Mesendoderm (in vitro differentiated cells): ENCODE results near the gene ATOH8.

Experiments used
- DNase-seq: peaks from one replicate; pipeline ENCODE4 v3.0.0; 2013
- H2AK5ac ChIP-seq: 2 replicates; pipeline ENCODE4 v1.6.1; 2013; ENCODE audit warnings: low read length, inconsistent platforms
- H2BK120ac ChIP-seq: 2 replicates; pipeline ENCODE4 v1.6.1; 2013; ENCODE audit warnings: low read depth, mild to moderate bottlenecking, low read length, moderate library complexity, mixed read lengths
- H2BK15ac ChIP-seq: replicated peaks from 2 replicates; pipeline ENCODE4 v1.6.1; 2013; ENCODE audit warnings: low read depth, mild to moderate bottlenecking, moderate library complexity
- H2BK5ac ChIP-seq: 2 replicates; pipeline ENCODE4 v1.6.1; 2013; ENCODE audit warnings: low read length, inconsistent platforms
- H3K18ac ChIP-seq: 2 replicates; pipeline ENCODE4 v1.6.1; 2013; ENCODE audit warnings: mild to moderate bottlenecking, low read length, mixed read lengths
- H3K23ac ChIP-seq: one replicate; pipeline ENCODE4 v1.6.1; 2013; ENCODE audit warnings: low read length
- H3K27ac ChIP-seq: 2 replicates; pipeline ENCODE4 v1.5.1; 2013; ENCODE audit warnings: low read depth, mild to moderate bottlenecking, inconsistent platforms, low read length, moderate library complexity
- H3K27me3 ChIP-seq: 2 replicates; pipeline ENCODE4 v1.6.1; 2013; ENCODE audit warnings: low read length, control low read depth, mild to moderate bottlenecking, inconsistent platforms; ENCODE audit not compliant: insufficient read depth, poor library complexity
- H3K36me3 ChIP-seq: 2 replicates; pipeline ENCODE4 v1.6.1; 2013; ENCODE audit warnings: low read length, inconsistent platforms; ENCODE audit not compliant: control insufficient read depth, insufficient read depth
- H3K4ac ChIP-seq: one replicate; pipeline ENCODE4 v1.6.1; 2013; ENCODE audit warnings: low read depth, mild to moderate bottlenecking, low read length, moderate library complexity
- H3K4me1 ChIP-seq: 2 replicates; pipeline ENCODE4 v1.6.1; 2013; ENCODE audit warnings: low read depth, low read length, inconsistent platforms; ENCODE audit not compliant: control insufficient read depth
- H3K4me2 ChIP-seq: 2 replicates; pipeline ENCODE4 v1.6.1; 2013; ENCODE audit warnings: low read length
- H3K4me3 ChIP-seq: 2 replicates; pipeline ENCODE4 v1.5.1; 2013; ENCODE audit warnings: mild to moderate bottlenecking, low read length
- H3K56ac ChIP-seq: one replicate; pipeline ENCODE4 v1.6.1; 2013; ENCODE audit warnings: low read length
- H3K79me1 ChIP-seq: 2 replicates; pipeline ENCODE4 v1.6.1; 2013; ENCODE audit warnings: low read length, inconsistent platforms
- H3K79me2 ChIP-seq: 2 replicates; pipeline ENCODE4 v1.6.1; 2013; ENCODE audit warnings: mild to moderate bottlenecking, low read length; ENCODE audit not compliant: control insufficient read depth, insufficient read depth
- H3K9ac ChIP-seq: 2 replicates; pipeline ENCODE4 v1.6.1; 2013; ENCODE audit warnings: low read length, inconsistent platforms
- H4K5ac ChIP-seq: one replicate; pipeline ENCODE4 v1.6.1; 2013; ENCODE audit warnings: low read length
- H4K8ac ChIP-seq: one replicate; pipeline ENCODE4 v1.6.1; 2013; ENCODE audit warnings: low read depth, mild to moderate bottlenecking, control low read depth, low read length, moderate library complexity
- WGBS: extraction: QIAGEN DNeasy Blood & Tissue Kit; methylation state at CpG from one replicate; pipeline ENCODE4 v1.1.7; 2013; ENCODE audit warnings: low lambda C conversion rate, missing lambda C conversion rate; ENCODE audit not compliant: insufficient coverage; ENCODE audit errors: extremely low coverage; 5-methylcytosine and 5-hydroxymethylcytosine counted together

ATOH8 gene

GRCh38 chr2:85765081-85765731 is 11.4 kb downstream of the ATOH8 start:
- peak overlapping the region; percentile 56 for H3K56ac ChIP-seq
- no peak overlapping the region for H3K4me3 ChIP-seq
- H3K18ac ChIP-seq: no peak overlapping the region
- peak overlapping the region; percentile 35 for H3K27ac ChIP-seq
- DNase-seq: peak; percentile 86
- H4K5ac ChIP-seq: no peak overlapping the region
- H3K23ac ChIP-seq: no peak overlapping the region
- H3K27me3 ChIP-seq: no peaks in the 10 kb centered on the region
- no peaks in the 10 kb centered on the region for H3K36me3 ChIP-seq
- no peak overlapping the region for H2BK120ac ChIP-seq
- H3K79me2 ChIP-seq: no peaks in the 10 kb centered on the region
- H2BK5ac ChIP-seq: no peak overlapping the region
- no peaks in the 10 kb centered on the region for H3K79me1 ChIP-seq
- H3K9ac ChIP-seq: peak overlapping the region; percentile 43
- H3K4me1 ChIP-seq: peaks cover 21% of the 10 kb centered on the region
- H3K4me2 ChIP-seq: peak overlapping the region; percentile 47
- WGBS: no CpG with 5 or more reads among the region's 26 CpGs
- no peak overlapping the region for H2BK15ac ChIP-seq
- no peak overlapping the region for H4K8ac ChIP-seq
- H2AK5ac ChIP-seq: no peak overlapping the region
- no peak overlapping the region for H3K4ac ChIP-seq

GRCh38 chr2:85766229-85766628 is 12.4 kb downstream of the ATOH8 start:
- Histone ChIP-seq H3K4me2 (no peak overlapping the region), H3K79me1 (no peaks in the 10 kb centered on the region), H3K23ac (no peak overlapping the region), H3K18ac (no peak overlapping the region), H3K27ac (no peak overlapping the region), H3K9ac (peak overlapping the region; percentile 32), H3K79me2 (no peaks in the 10 kb centered on the region), H3K36me3 (no peaks in the 10 kb centered on the region), H2BK120ac (no peak overlapping the region), H4K5ac (no peak overlapping the region), H3K4ac (no peak overlapping the region), H3K27me3 (no peaks in the 10 kb centered on the region), H2BK15ac (no peak overlapping the region), H3K4me3 (no peak overlapping the region), H3K4me1 (peaks cover 21% of the 10 kb centered on the region), H4K8ac (no peak overlapping the region), H2AK5ac (no peak overlapping the region), H2BK5ac (no peak overlapping the region), H3K56ac (peak overlapping the region; percentile 56)
- no CpG with 5 or more reads among the region's 7 CpGs for WGBS
- DNase-seq: no peak

GRCh38 chr2:85767803-85768665 is 14.2 kb downstream of the ATOH8 start:
- Histone ChIP-seq H2AK5ac (no peak overlapping the region), H3K56ac (no peak overlapping the region), H3K18ac (no peak overlapping the region), H3K79me2 (no peaks in the 10 kb centered on the region), H3K36me3 (no peaks in the 10 kb centered on the region), H3K4me1 (peaks cover 21% of the 10 kb centered on the region), H3K27ac (no peak overlapping the region), H4K5ac (no peak overlapping the region), H2BK5ac (no peak overlapping the region), H3K4me2 (no peak overlapping the region), H3K27me3 (no peaks in the 10 kb centered on the region), H4K8ac (no peak overlapping the region), H3K79me1 (no peaks in the 10 kb centered on the region), H3K23ac (no peak overlapping the region), H2BK120ac (no peak overlapping the region), H3K9ac (no peak overlapping the region), H3K4me3 (no peak overlapping the region), H3K4ac (no peak overlapping the region), H2BK15ac (no peak overlapping the region)
- no peak for DNase-seq
- WGBS: no CpG with 5 or more reads among the region's 12 CpGs

GRCh38 chr2:85768713-85769112 is 14.9 kb downstream of the ATOH8 start:
- Histone ChIP-seq H3K18ac (no peak overlapping the region), H3K4me2 (no peak overlapping the region), H4K8ac (no peak overlapping the region), H3K27ac (no peak overlapping the region), H3K9ac (no peak overlapping the region), H3K36me3 (no peaks in the 10 kb centered on the region), H3K79me2 (no peaks in the 10 kb centered on the region), H3K56ac (no peak overlapping the region), H3K27me3 (no peaks in the 10 kb centered on the region), H3K79me1 (no peaks in the 10 kb centered on the region), H2BK5ac (no peak overlapping the region), H2BK120ac (no peak overlapping the region), H2BK15ac (no peak overlapping the region), H2AK5ac (no peak overlapping the region), H3K4me1 (peaks cover 21% of the 10 kb centered on the region), H3K4me3 (no peak overlapping the region), H3K4ac (no peak overlapping the region), H3K23ac (no peak overlapping the region), H4K5ac (no peak overlapping the region)
- WGBS: no CpG with 5 or more reads among the region's 8 CpGs
- DNase-seq: no peak

- Histone ChIP-seq H3K4me1 (peaks cover 21% of the 10 kb centered on the region), H3K23ac (no peak overlapping the region), H3K18ac (no peak overlapping the region), H3K79me1 (no peaks in the 10 kb centered on the region), H2AK5ac (no peak overlapping the region), H2BK120ac (no peak overlapping the region), H3K27ac (no peak overlapping the region), H3K56ac (no peak overlapping the region), H2BK15ac (no peak overlapping the region), H3K36me3 (no peaks in the 10 kb centered on the region), H3K9ac (no peak overlapping the region), H3K4me2 (no peak overlapping the region), H3K4me3 (no peak overlapping the region), H3K79me2 (no peaks in the 10 kb centered on the region), H2BK5ac (no peak overlapping the region), H3K4ac (no peak overlapping the region), H4K8ac (no peak overlapping the region), H4K5ac (no peak overlapping the region), H3K27me3 (no peaks in the 10 kb centered on the region)
- no CpG with 5 or more reads among the region's 12 CpGs for WGBS
- peak; percentile 59 for DNase-seq
Measured at GRCh38 chr2:85769236-85769982, 15.6 kb downstream of the ATOH8 start.
